ENCODE results near the gene TAF4B. TPM values are rescaled to one million over a fixed set of nuclear protein-coding genes. Genes with fewer than 3 reads are reported as not detected.

Gene TAF4B
- total and polyA plus RNA-seq, 10 of the 15 experiments (the other 5 are each of a cell fraction or from before 2014, with no cell fraction given) = 2.3 to 15.0 (median 12.2) TPM

DNA sequence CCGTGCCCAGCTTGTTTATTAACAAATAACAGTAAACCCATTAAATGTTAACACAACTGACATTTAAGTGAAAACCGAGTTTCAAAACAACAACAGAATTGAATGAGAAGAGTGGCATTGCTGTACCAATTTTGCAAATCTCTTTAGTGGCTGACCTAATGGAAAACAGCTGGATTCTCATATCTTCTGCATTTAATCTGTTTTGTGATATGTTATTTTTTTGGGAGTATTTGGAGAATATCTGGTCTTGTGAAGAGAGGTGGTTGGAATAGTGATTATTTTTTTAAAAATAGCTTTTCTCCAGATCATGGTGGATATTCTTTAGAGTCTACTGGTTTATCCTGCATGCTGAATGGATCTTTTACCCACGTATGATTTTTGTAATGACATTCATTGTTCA lies 51.1 kb downstream of the TAF4B start (continued):
- no peak for TF ChIP-seq BHLHE40 (IDR thresholded peaks at IDR 0.05; ENCODE audit: borderline replicate concordance in 1 of 2, low read depth in 2 of 2, low read length in 1 of 2)
- TF ChIP-seq CUX1 (IDR thresholded peaks at IDR 0.05; ENCODE audit: insufficient replicate concordance, low read depth, low read length) = no peak
- TF ChIP-seq, protein P1, sequence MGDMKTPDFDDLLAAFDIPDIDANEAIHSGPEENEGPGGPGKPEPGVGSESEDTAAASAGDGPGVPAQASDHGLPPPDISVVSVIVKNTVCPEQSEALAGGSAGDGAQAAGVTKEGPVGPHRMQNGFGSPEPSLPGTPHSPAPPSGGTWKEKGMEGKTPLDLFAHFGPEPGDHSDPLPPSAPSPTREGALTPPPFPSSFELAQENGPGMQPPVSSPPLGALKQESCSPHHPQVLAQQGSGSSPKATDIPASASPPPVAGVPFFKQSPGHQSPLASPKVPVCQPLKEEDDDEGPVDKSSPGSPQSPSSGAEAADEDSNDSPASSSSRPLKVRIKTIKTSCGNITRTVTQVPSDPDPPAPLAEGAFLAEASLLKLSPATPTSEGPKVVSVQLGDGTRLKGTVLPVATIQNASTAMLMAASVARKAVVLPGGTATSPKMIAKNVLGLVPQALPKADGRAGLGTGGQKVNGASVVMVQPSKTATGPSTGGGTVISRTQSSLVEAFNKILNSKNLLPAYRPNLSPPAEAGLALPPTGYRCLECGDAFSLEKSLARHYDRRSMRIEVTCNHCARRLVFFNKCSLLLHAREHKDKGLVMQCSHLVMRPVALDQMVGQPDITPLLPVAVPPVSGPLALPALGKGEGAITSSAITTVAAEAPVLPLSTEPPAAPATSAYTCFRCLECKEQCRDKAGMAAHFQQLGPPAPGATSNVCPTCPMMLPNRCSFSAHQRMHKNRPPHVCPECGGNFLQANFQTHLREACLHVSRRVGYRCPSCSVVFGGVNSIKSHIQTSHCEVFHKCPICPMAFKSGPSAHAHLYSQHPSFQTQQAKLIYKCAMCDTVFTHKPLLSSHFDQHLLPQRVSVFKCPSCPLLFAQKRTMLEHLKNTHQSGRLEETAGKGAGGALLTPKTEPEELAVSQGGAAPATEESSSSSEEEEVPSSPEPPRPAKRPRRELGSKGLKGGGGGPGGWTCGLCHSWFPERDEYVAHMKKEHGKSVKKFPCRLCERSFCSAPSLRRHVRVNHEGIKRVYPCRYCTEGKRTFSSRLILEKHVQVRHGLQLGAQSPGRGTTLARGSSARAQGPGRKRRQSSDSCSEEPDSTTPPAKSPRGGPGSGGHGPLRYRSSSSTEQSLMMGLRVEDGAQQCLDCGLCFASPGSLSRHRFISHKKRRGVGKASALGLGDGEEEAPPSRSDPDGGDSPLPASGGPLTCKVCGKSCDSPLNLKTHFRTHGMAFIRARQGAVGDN (IDR thresholded peaks at IDR 0.05) = no peak

Data from GM12878 (cell line).